Fibroblast of the aortic adventitia (primary cell): ENCODE measurements around the gene ATG16L1. TPM values are rescaled to one million over a fixed set of nuclear protein-coding genes. Genes with fewer than 3 reads are reported as not detected.
"Not testable (repeated sequence)": the region's sequence is repeated elsewhere in the genome, so short reads cannot be mapped to it uniquely, and the experiment has no call there.

ENCODE experiments used
- DNase-seq: peaks from one replicate; pipeline ENCODE4 v3.0.0-alpha.2; 2010; ENCODE audit warnings: low read depth
- H3K4me3 ChIP-seq: 2 replicates; pipeline ENCODE4 v1.5.1; 2011; ENCODE audit warnings: low read depth, mild to moderate bottlenecking, control low read depth, low read length, moderate library complexity
- CTCF ChIP-seq: IDR thresholded peaks from 2 replicates; pipeline ENCODE4 v1.5.1; 2011; ENCODE audit warnings: mild to moderate bottlenecking, low read length, control low read depth, inconsistent platforms; ENCODE audit not compliant: insufficient read depth
- total RNA-seq: library from RNA; depleted of rRNA; stranded (reverse); fragments of >200 nt; gene quantifications from 2 replicates; pipeline ENCODE4 v1.2.3, GENCODE V29; 2012; ENCODE audit warnings: low replicate concordance

The ATG16L1 gene
- total RNA-seq, 1 donor, result 28.6 TPM

DNA sequence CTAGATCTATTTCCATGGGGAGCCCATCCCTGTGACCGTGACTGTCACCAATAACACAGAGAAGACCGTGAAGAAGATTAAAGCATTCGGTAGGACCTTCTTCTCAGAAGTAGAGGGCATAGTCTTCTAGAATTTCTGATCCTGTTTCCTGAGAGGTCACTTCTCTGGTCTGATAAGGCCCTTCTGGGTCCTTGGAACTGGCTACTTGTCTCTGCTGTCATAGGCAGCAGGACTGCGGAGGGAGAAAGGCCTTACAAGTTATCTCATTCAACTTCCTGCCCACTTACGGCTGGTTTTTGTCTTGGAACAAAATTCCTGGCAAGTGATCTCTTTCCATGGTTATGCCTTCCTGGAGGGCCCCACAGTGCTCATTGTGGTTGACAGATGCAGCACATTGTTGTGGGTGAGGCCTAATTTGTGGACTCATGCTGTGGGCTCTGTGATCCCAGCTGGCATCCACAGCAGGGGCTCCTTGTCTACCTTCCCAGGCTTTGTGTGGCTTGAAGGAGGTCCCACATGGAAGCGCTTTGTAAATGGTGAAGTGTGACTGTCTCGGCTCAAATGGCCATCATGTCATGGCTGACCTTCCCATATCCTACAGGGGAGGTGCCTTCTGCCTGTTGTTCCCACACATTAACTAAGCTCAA, 78.1 kb downstream of the ATG16L1 start:
- TF ChIP-seq CTCF, result no peak
- no peak overlapping the region for H3K4me3 ChIP-seq
- DNase-seq, result peak; percentile 34

GRCh38 chr2:233331536-233331935, 80.1 kb downstream of the ATG16L1 start:
- DNase-seq, result no peak
- no peak overlapping the region for H3K4me3 ChIP-seq
- TF ChIP-seq CTCF, result no peak

DNA sequence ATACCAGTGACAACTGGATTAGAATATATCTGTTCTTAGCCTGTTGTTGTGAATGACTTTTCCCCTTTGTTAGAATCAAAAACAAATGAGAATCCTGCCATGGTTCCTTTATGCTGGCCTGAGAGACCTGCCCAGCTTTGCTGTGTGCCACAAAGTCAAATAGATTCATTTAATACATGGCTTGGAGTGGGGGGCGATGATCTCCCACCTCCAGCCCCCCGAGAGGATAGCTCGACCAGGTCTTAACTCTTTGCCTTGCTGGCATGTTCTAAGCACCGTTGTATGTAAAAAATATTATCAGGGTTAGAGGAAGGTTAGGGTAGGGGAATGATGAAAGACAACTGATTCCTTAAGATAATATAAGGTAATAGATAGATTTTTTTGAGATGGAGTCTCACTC, 80.7 kb downstream of the ATG16L1 start:
- no peak for TF ChIP-seq CTCF
- no peak for DNase-seq
- H3K4me3 ChIP-seq, result no peak overlapping the region

DNA sequence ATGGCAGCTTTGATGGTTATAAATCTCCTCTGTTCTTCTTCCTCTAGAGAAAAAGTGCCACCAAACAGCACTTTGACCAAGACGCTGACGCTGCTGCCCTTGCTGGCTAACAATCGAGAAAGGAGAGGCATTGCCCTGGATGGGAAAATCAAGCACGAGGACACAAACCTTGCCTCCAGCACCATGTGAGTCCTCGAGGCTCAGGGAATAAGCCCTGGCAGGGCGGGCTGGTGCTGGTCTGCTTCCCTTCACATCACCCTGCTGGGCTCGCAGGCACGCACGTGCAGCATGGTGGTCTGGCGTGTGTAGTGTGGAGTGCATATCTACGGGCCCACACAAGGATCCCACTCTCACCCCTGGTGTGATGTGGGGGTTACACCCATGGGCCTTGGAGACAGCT, 83.4 kb downstream of the ATG16L1 start:
- H3K4me3 ChIP-seq, result no peak overlapping the region
- DNase-seq, result no peak
- TF ChIP-seq CTCF, result no peak

- H3K4me3 ChIP-seq, DNase-seq: not testable (repeated sequence)
These were observed 84.6 kb downstream of the ATG16L1 start for GRCh38 chr2:233336091-233336490.

DNA sequence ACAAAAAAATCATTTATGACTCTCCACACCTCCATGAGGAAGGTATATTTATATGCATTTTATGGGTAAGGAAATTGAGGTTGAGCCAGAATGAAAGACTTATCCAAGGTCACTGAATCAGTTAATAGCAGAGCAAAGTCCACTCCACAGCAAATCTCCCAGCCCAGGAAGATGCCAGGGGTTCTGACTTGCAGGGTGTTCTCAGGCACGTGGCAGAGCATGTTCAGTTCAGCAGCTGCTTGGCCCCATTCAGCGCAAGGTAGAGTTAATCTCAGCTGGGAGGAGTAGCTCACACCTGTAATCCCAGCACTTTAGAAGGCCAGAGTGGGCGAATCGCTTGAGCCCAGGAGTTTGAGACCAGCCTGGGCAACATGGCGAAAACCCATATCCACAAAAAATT, 85.1 kb downstream of the ATG16L1 start:
- TF ChIP-seq CTCF, result no peak
- no peak overlapping the region for H3K4me3 ChIP-seq
- DNase-seq, result no peak

- H3K4me3 ChIP-seq, result no peak overlapping the region
- no peak for DNase-seq
- TF ChIP-seq CTCF, result no peak
These were observed 86.6 kb downstream of the ATG16L1 start for GRCh38 chr2:233338046-233338445.
